CD14-positive monocyte (primary cell): ENCODE results near the gene GAL. TPM values are rescaled to one million over a fixed set of nuclear protein-coding genes. Genes with fewer than 3 reads are reported as not detected.

Experiments
- DNase-seq, 3 donors: peaks; one replicate each; pipeline ENCODE4 v3.0.0-alpha.2; 2011 to 2022
- H2AFZ ChIP-seq: 2 replicates; pipeline ENCODE4 v1.6.0; 2012; ENCODE audit warnings: mild to moderate bottlenecking, low read depth, low read length, inconsistent platforms; ENCODE audit not compliant: insufficient read depth, poor library complexity, severe bottlenecking
- H3K27ac ChIP-seq, 2 donors: 1 replicate in 1 of 2; 2 replicates in 1 of 2; pipeline ENCODE4 v1.5.1; 2012 to 2013; ENCODE audit warnings: low read length in 2 of 2, control low read depth in 1 of 2, inconsistent platforms in 1 of 2, low read depth in 1 of 2, mild to moderate bottlenecking in 1 of 2
- H3K27me3 ChIP-seq, 2 donors: one replicate each; pipeline versions ENCODE4 v1.6.0 to v1.6.1; 2011 to 2013; ENCODE audit warnings: low read length in 2 of 2; ENCODE audit not compliant: control insufficient read depth in 2 of 2, insufficient read depth in 2 of 2
- H3K36me3 ChIP-seq, 2 donors: replicated peaks in 1 of 2; 1 replicate in 1 of 2; 2 replicates in 1 of 2; pipeline versions ENCODE4 v1.5.1 to v1.6.1; 2012 to 2013; ENCODE audit warnings: low read length in 2 of 2, control low read depth in 1 of 2, inconsistent platforms in 1 of 2, mild to moderate bottlenecking in 1 of 2; ENCODE audit not compliant: insufficient read depth in 2 of 2, control insufficient read depth in 1 of 2
- H3K4me1 ChIP-seq, 2 donors: 1 replicate in 1 of 2; 2 replicates in 1 of 2; pipeline versions ENCODE4 v1.5.1 to v1.6.1; 2012 to 2013; ENCODE audit warnings: low read length in 2 of 2, control low read depth in 1 of 2, inconsistent platforms in 1 of 2, mild to moderate bottlenecking in 1 of 2, moderate library complexity in 1 of 2; ENCODE audit not compliant: insufficient read depth in 2 of 2, control insufficient read depth in 1 of 2
- H3K4me2 ChIP-seq: replicated peaks from 2 replicates; pipeline ENCODE3; 2012; ENCODE audit warnings: low read length, moderate library complexity, mild to moderate bottlenecking; ENCODE audit not compliant: poor library complexity, severe bottlenecking; ENCODE audit errors: extremely low read depth
- H3K4me3 ChIP-seq, 3 experiments: fragments of 200-600 bp in 1 of 3; sonication (generic) in 1 of 3; replicated peaks in 1 of 3; 1 replicate in 2 of 3; 2 replicates in 1 of 3; pipeline ENCODE4 v1.5.1; 2011 to 2013; ENCODE audit warnings: low read length in 3 of 3, mild to moderate bottlenecking in 3 of 3, control low read depth in 2 of 3, low read depth in 2 of 3, inconsistent platforms in 1 of 3, moderate library complexity in 1 of 3
- H3K79me2 ChIP-seq: 2 replicates; pipeline ENCODE4 v1.6.0; 2012; ENCODE audit warnings: mild to moderate bottlenecking, control low read depth, inconsistent platforms, low read length, moderate library complexity; ENCODE audit not compliant: insufficient read depth
- H3K9ac ChIP-seq: 2 replicates; pipeline ENCODE4 v1.6.0; 2017; ENCODE audit warnings: low read length, mild to moderate bottlenecking; ENCODE audit not compliant: insufficient read depth, poor library complexity, severe bottlenecking
- H3K9me3 ChIP-seq, 2 donors: replicated peaks in 1 of 2; 1 replicate in 1 of 2; 2 replicates in 1 of 2; pipeline versions ENCODE4 v1.5.1 to v1.6.1; 2012 to 2013; ENCODE audit warnings: low read length in 2 of 2, control low read depth in 1 of 2; ENCODE audit not compliant: control insufficient read depth in 1 of 2, insufficient read depth in 1 of 2
- H4K20me1 ChIP-seq: 2 replicates; pipeline ENCODE4 v1.6.0; 2012; ENCODE audit warnings: mild to moderate bottlenecking, low read length, control low read depth, moderate library complexity; ENCODE audit not compliant: insufficient read depth
- H3K27ac Mint-ChIP-seq, 7 donors: one replicate each; pipeline ENCODE4 v1.8.0; 2020; ENCODE audit warnings: mild to moderate bottlenecking in 7 of 7, mixed read lengths in 7 of 7, moderate library complexity in 6 of 7, inconsistent platforms in 2 of 7
- H3K27me3 Mint-ChIP-seq, 3 donors: one replicate each; pipeline ENCODE4 v1.8.0; 2021 to 2022; ENCODE audit warnings: low read depth in 3 of 3, mild to moderate bottlenecking in 3 of 3, mixed read lengths in 3 of 3, moderate library complexity in 3 of 3, inconsistent platforms in 1 of 3
- H3K36me3 Mint-ChIP-seq, 2 donors: one replicate each; pipeline ENCODE4 v1.8.0; 2020; ENCODE audit warnings: mixed read lengths in 2 of 2, inconsistent platforms in 1 of 2, mild to moderate bottlenecking in 1 of 2
- H3K4me1 Mint-ChIP-seq: one replicate; pipeline ENCODE4 v1.8.0; 2020; ENCODE audit warnings: mild to moderate bottlenecking, mixed read lengths
- H3K4me3 Mint-ChIP-seq, 2 donors: one replicate each; pipeline ENCODE4 v1.8.0; 2020; ENCODE audit warnings: mild to moderate bottlenecking in 2 of 2, mixed read lengths in 2 of 2, moderate library complexity in 1 of 2
- H3K9me3 Mint-ChIP-seq, 7 donors: one replicate each; pipeline ENCODE4 v1.8.0; 2020 to 2022; ENCODE audit warnings: mixed read lengths in 7 of 7, mild to moderate bottlenecking in 6 of 7, moderate library complexity in 6 of 7, inconsistent platforms in 2 of 7
- WGBS: methylation state at CpG from one replicate; pipeline ENCODE4 v1.1.5; 2013; ENCODE audit warnings: missing lambda C conversion rate; ENCODE audit not compliant: insufficient coverage; 5-methylcytosine and 5-hydroxymethylcytosine counted together
- intact Hi-C, 2 donors: fragments of 100-400 bp; cut with micrococcal nuclease; formaldehyde crosslinking; loops; one replicate each; pipeline versions ENCODE4 v1.15.0 to v1.15.1; 2023
- polyA plus RNA-seq, 3 donors: library from polyadenylated mRNA; depleted of rRNA in 1 of 3; unstranded in 2 of 3; stranded (reverse) in 1 of 3; fragments of 300-500 nt in 2 of 3; fragments of >200 nt in 1 of 3; fragmentation: Illumina TruSeq in 2 of 3; gene quantifications; 1 replicate in 2 of 3; 2 replicates in 1 of 3; pipeline ENCODE4 v1.2.3, GENCODE V29; 2012 to 2021
- TF ChIP-seq, protein P1 (sequence below): fragments of 200-600 bp; IDR thresholded peaks from one replicate; pipeline ENCODE4 v1.8.0; 2022; ENCODE audit warnings: antibody characterized with exemption, mild to moderate bottlenecking

The GAL gene
- polyA plus RNA-seq, 3 donors: not detected

DNA sequence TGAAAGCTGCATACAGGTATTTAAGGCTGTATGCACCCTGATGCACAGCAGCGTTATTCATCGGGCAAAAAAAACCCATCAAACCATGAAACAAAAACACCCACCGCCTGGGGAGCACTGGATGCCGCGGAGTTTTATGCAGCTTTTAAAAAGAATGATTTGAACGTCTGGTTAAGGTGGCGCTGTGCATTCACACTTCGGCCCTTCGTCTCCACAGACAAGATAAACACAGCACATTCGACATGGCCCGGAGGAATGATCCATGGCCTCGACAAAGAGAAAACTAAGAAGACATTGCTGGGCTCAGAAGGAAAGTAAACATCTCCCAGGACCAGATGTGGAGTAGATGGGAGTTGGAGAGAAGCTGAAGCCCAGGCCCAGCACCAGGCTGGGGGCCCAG is 40.8 kb upstream of the GAL start:
- Mint-ChIP-seq H3K4me3 (no peak overlapping the region), H3K27ac (no peak overlapping the region), H3K27me3 (peaks cover 6 to 18% (median 8%) of the 10 kb centered on the region in 3 donors), H3K4me1 (no peaks in the 10 kb centered on the region), H3K36me3 (peaks cover 0 to 3% of the 10 kb centered on the region in 2 donors), H3K9me3 (peaks cover 24 to 40% (median 35%) of the 10 kb centered on the region in 7 donors)
- Histone ChIP-seq H3K79me2 (no peaks in the 10 kb centered on the region), H3K4me3 (no peak overlapping the region), H2AFZ (no peak overlapping the region), H3K9me3 (peaks cover 19 to 24% of the 10 kb centered on the region in 2 donors), H3K9ac (no peak overlapping the region), H3K27me3 (no peaks in the 10 kb centered on the region), H3K4me1 (no peaks in the 10 kb centered on the region), H4K20me1 (no peaks in the 10 kb centered on the region), H3K27ac (no peak overlapping the region), H3K36me3 (no peaks in the 10 kb centered on the region), H3K4me2 (no peak overlapping the region)
- intact Hi-C loops: no loop called here
- TF ChIP-seq, protein P1, sequence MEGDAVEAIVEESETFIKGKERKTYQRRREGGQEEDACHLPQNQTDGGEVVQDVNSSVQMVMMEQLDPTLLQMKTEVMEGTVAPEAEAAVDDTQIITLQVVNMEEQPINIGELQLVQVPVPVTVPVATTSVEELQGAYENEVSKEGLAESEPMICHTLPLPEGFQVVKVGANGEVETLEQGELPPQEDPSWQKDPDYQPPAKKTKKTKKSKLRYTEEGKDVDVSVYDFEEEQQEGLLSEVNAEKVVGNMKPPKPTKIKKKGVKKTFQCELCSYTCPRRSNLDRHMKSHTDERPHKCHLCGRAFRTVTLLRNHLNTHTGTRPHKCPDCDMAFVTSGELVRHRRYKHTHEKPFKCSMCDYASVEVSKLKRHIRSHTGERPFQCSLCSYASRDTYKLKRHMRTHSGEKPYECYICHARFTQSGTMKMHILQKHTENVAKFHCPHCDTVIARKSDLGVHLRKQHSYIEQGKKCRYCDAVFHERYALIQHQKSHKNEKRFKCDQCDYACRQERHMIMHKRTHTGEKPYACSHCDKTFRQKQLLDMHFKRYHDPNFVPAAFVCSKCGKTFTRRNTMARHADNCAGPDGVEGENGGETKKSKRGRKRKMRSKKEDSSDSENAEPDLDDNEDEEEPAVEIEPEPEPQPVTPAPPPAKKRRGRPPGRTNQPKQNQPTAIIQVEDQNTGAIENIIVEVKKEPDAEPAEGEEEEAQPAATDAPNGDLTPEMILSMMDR: no peak
- no peak for DNase-seq
- WGBS: 70% methylated on average over 7 of the region's 12 CpGs

DNA sequence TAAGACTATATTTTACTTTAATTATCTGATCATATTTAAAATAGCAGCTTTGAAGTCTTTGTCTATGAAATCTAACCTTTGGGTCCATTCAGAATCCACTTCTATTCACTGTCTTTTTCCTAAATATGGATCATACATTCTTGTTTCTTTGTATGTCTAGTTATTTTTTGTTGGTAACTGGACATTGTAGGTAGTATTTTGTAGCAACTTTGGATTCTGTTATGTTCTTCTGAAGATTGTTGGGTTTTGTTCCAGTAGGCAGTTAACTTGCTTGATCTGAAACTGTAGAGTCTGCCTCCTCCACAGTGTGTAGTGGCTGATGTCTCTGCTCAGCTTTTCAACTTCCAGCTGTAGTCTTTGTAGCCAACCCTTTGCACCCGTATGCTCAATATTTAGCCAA is 37.5 kb upstream of the GAL start:
- H3K27ac Mint-ChIP-seq: no peak overlapping the region
- no peak overlapping the region for H2AFZ ChIP-seq
- no peaks in the 10 kb centered on the region for H3K4me1 ChIP-seq
- peaks cover 0 to 13% of the 10 kb centered on the region in 2 donors for H3K27me3 ChIP-seq
- peaks cover 24 to 41% (median 39%) of the 10 kb centered on the region in 7 donors for H3K9me3 Mint-ChIP-seq
- no peaks in the 10 kb centered on the region for H3K4me1 Mint-ChIP-seq
- peaks cover 19 to 24% of the 10 kb centered on the region in 2 donors for H3K9me3 ChIP-seq
- no peak overlapping the region for H3K9ac ChIP-seq
- H3K36me3 Mint-ChIP-seq: peaks cover 0 to 3% of the 10 kb centered on the region in 2 donors
- no peak for DNase-seq
- no peak overlapping the region for H3K4me3 ChIP-seq
- WGBS: 91% methylated on average over 1 of the region's 1 CpG
- no peak overlapping the region for H3K4me3 Mint-ChIP-seq
- no peaks in the 10 kb centered on the region for H4K20me1 ChIP-seq
- no peaks in the 10 kb centered on the region for H3K79me2 ChIP-seq
- no peak overlapping the region for H3K4me2 ChIP-seq
- H3K27ac ChIP-seq: no peak overlapping the region
- H3K27me3 Mint-ChIP-seq: peaks cover 8 to 47% (median 18%) of the 10 kb centered on the region in 3 donors
- TF ChIP-seq, protein P1: no peak
- no peaks in the 10 kb centered on the region for H3K36me3 ChIP-seq
- intact Hi-C loops: no loop called here
